Esophagus squamous epithelium (tissue), 4 donors: Measurements from ENCODE around the gene PLA2G2A.

Source experiments
- POLR2A ChIP-seq, 4 donors: fragments of 450-650 bp; IDR thresholded peaks; one replicate each; pipeline ENCODE4 v1.6.1; 2017; ENCODE audit warnings: antibody characterized with exemption in 4 of 4, mild to moderate bottlenecking in 4 of 4, moderate library complexity in 3 of 4
- TF ChIP-seq, protein P1 (sequence below), 6 experiments: fragments of 450-650 bp in 4 of 6; fragments of 200-600 bp in 2 of 6; sonication (generic) in 2 of 6; IDR thresholded peaks; one replicate each; pipeline ENCODE4 v1.5.1; 2016 to 2019; ENCODE audit warnings: antibody characterized with exemption in 6 of 6, mild to moderate bottlenecking in 4 of 6, moderate library complexity in 4 of 6

DNA sequence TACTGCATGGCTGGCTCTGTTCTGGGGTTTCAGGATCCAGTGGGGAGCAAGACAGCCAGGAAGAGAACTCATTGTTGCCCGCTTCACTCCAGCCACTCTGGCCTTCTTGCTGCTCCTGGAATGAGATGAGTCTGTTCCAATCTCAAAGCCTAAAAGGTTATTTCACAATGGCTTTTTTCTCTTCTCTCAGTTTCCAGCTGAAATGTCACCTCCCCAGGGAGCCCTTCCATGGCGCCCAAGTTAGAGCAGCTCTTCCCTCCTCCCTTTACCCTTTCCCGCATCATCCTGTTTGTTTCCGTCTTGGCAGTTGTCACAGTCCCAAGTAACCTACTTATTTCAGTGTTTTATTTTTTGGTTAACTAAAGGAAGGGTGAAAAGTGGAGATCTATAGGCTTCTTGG lies 15.8 kb downstream of the PLA2G2A start:
- TF ChIP-seq, protein P1, sequence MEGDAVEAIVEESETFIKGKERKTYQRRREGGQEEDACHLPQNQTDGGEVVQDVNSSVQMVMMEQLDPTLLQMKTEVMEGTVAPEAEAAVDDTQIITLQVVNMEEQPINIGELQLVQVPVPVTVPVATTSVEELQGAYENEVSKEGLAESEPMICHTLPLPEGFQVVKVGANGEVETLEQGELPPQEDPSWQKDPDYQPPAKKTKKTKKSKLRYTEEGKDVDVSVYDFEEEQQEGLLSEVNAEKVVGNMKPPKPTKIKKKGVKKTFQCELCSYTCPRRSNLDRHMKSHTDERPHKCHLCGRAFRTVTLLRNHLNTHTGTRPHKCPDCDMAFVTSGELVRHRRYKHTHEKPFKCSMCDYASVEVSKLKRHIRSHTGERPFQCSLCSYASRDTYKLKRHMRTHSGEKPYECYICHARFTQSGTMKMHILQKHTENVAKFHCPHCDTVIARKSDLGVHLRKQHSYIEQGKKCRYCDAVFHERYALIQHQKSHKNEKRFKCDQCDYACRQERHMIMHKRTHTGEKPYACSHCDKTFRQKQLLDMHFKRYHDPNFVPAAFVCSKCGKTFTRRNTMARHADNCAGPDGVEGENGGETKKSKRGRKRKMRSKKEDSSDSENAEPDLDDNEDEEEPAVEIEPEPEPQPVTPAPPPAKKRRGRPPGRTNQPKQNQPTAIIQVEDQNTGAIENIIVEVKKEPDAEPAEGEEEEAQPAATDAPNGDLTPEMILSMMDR (IDR thresholded peaks at IDR 0.05): no peak
- no peak for TF ChIP-seq POLR2A (IDR thresholded peaks at IDR 0.05)
